HG03521 (cell line): Measurements from ENCODE around the gene PARP16.

Experiments used
- ATAC-seq: cut with Tn5 transposase; IDR thresholded peaks from one replicate; pipeline ENCODE4 v1.9.1; 2021; ENCODE audit warnings: mild to moderate bottlenecking, moderate library complexity; ENCODE audit not compliant: unreplicated experiment

The PARP16 gene

GRCh38 chr15:65312400-65312916 lies 25.8 kb upstream of the PARP16 start:
- no peak for ATAC-seq

- ATAC-seq: no peak
Measured at GRCh38 chr15:65311760-65312159, 25.1 kb upstream of the PARP16 start.

GRCh38 chr15:65310431-65311137 lies 23.9 kb upstream of the PARP16 start:
- ATAC-seq: no peak

GRCh38 chr15:65309882-65310418 lies 23.3 kb upstream of the PARP16 start:
- no peak for ATAC-seq

- no peak for ATAC-seq
Measured at GRCh38 chr15:65307978-65308377, 21.3 kb upstream of the PARP16 start.

- no peak for ATAC-seq
Measured at GRCh38 chr15:65306551-65306950, 19.9 kb upstream of the PARP16 start.

GRCh38 chr15:65305776-65306175 lies 19.1 kb upstream of the PARP16 start:
- no peak for ATAC-seq

- no peak for ATAC-seq
Measured at GRCh38 chr15:65305150-65305758, 18.6 kb upstream of the PARP16 start.

- peak; percentile 53 for ATAC-seq
Measured at GRCh38 chr15:65304381-65305149, 17.9 kb upstream of the PARP16 start, which contains the start of gene RNU5B-1. Gene RNU5B-1, plus strand, starts transcription at chr15:65304677.

- peak; percentile 2 for ATAC-seq
Measured at GRCh38 chr15:65303687-65304380, 17.2 kb upstream of the PARP16 start.

GRCh38 chr15:65302061-65302460 lies 15.4 kb upstream of the PARP16 start:
- no peak for ATAC-seq

GRCh38 chr15:65300924-65301441 lies 14.3 kb upstream of the PARP16 start:
- no peak for ATAC-seq

- no peak for ATAC-seq
Measured at GRCh38 chr15:65298731-65299130, 12.0 kb upstream of the PARP16 start.

- no peak for ATAC-seq
Measured at GRCh38 chr15:65292938-65293518, 6.3 kb upstream of the PARP16 start.

GRCh38 chr15:65290228-65290627 lies 3.5 kb upstream of the PARP16 start:
- no peak for ATAC-seq

- ATAC-seq: no peak
Measured at GRCh38 chr15:65289261-65289854, 2.7 kb upstream of the PARP16 start.

- ATAC-seq: no peak
Measured at GRCh38 chr15:65287520-65287855, 805 bp upstream of the PARP16 start.

- peak; percentile 27 for ATAC-seq
Measured at GRCh38 chr15:65286069-65286703, 497 bp downstream of the PARP16 start.

- ATAC-seq: no peak
Measured at GRCh38 chr15:65285291-65286068, 1.2 kb downstream of the PARP16 start.
